ENCODE data around the gene UBE2H.

Gene UBE2H

GRCh38 chr7:129858490-129858889 is 94.3 kb downstream of the UBE2H start:
- H3K27me3 ChIP-seq (ENCODE audit: control insufficient read depth in 1 of 2, insufficient read depth in 2 of 2, low read length in 2 of 2): no peaks in the 10 kb centered on the region
- H3K36me3 ChIP-seq (ENCODE audit: control insufficient read depth in 2 of 2, insufficient read depth in 2 of 2, low read length in 2 of 2): no peaks in the 10 kb centered on the region
- no peak overlapping the region for H3K9ac ChIP-seq (ENCODE audit: low read length in 2 of 2)
- no peak overlapping the region for H3K4me3 ChIP-seq (ENCODE audit: low read length in 2 of 2)
- peaks cover 14% of the 10 kb centered on the region for H3K4me1 ChIP-seq (ENCODE audit: control insufficient read depth, insufficient read depth, low read length)
- no peak overlapping the region for H3K27ac ChIP-seq (ENCODE audit: low read length)
- no peaks in the 10 kb centered on the region for H3K9me3 ChIP-seq (ENCODE audit: control insufficient read depth in 2 of 2, low read length in 2 of 2)

DNA sequence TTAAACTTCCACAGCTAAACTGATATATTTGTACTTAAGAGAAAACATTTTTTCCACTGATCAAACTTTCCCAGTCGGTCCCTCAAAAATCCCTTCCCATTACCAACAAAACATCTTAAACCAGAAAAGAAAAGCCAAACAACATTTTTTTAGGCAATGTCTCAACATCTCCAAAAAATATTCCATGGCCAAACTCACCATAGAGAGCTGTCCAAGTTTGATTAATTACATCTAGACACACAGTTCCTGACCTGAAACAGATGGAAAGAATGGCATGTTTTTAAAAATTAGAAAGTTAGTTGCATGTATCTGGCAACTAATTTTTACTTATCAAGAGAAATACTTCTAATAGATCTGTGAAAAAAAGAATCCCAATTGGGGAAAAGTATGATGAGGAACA is 95.4 kb downstream of the UBE2H start:
- Histone ChIP-seq H3K27ac (ENCODE audit: low read length) (no peak overlapping the region), H3K4me1 (ENCODE audit: control insufficient read depth, insufficient read depth, low read length) (peaks cover 3% of the 10 kb centered on the region), H3K27me3 (ENCODE audit: control insufficient read depth in 1 of 2, insufficient read depth in 2 of 2, low read length in 2 of 2) (no peaks in the 10 kb centered on the region), H3K9me3 (ENCODE audit: control insufficient read depth in 2 of 2, low read length in 2 of 2) (no peaks in the 10 kb centered on the region), H3K9ac (ENCODE audit: low read length in 2 of 2) (no peak overlapping the region), H3K4me3 (ENCODE audit: low read length in 2 of 2) (no peak overlapping the region), H3K36me3 (ENCODE audit: control insufficient read depth in 2 of 2, insufficient read depth in 2 of 2, low read length in 2 of 2) (no peaks in the 10 kb centered on the region)

DNA sequence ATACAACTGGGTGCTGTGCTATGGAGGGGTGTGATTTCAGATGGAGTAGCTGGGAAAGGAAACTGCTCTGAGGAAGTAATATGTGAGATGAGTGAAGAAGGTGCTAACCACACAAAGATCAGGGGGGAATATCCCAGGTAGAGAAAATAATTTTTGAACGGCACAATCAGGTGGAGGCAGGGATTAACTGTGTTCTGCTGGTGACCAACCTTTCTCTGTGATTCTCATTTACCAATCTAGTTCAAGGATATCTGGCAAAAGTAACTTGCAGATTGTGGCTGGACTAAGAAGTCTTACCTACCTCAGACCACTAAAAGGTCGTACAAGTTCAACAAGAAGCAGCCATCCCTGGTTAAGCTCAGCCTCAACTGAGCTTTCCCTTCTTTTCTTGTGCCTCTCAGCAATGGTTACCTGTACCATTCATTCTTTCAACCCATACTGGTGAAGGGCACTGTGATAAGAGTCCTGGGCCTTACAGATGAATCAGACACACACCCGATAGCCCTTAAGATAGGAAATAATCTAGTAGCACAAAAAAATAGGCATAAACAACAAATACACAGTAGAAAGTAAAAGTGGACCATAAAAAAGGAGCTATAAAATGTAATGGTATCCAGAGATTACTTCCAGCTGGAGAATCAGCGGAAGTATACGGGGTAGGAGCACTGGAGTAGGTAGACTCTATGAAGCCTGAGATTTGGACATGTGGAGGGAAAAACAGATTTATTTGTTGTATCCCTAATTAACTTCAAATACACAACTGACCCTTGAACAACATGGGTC is 96.6 kb downstream of the UBE2H start:
- Histone ChIP-seq H3K36me3 (ENCODE audit: control insufficient read depth in 2 of 2, insufficient read depth in 2 of 2, low read length in 2 of 2) (no peaks in the 10 kb centered on the region), H3K27me3 (ENCODE audit: control insufficient read depth in 1 of 2, insufficient read depth in 2 of 2, low read length in 2 of 2) (no peaks in the 10 kb centered on the region), H3K4me3 (ENCODE audit: low read length in 2 of 2) (no peak overlapping the region), H3K27ac (ENCODE audit: low read length) (no peak overlapping the region), H3K9me3 (ENCODE audit: control insufficient read depth in 2 of 2, low read length in 2 of 2) (no peaks in the 10 kb centered on the region), H3K9ac (ENCODE audit: low read length in 2 of 2) (no peak overlapping the region), H3K4me1 (ENCODE audit: control insufficient read depth, insufficient read depth, low read length) (no peaks in the 10 kb centered on the region)

DNA sequence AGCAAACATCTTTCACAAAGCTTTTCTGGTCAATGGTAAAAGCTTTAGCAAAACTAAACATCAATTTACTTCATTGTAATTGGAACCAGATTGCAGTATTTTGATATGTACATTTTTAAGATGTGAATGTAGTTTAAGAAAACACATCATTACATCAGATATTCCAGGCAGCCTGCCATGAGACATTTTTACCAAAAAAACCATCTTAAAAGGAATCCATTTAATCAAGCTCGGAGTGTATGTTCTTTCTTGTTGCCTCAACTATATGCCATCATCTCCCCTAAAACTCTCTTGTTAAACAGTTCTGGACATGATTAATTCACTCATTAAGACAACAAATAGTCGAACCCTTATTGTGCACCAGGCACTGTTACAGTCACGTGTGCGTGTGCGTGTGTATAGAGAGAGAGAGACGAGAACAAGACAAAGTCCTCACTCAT is 97.5 kb downstream of the UBE2H start:
- H3K4me1 ChIP-seq (ENCODE audit: control insufficient read depth, insufficient read depth, low read length): no peaks in the 10 kb centered on the region
- H3K9me3 ChIP-seq (ENCODE audit: control insufficient read depth in 2 of 2, low read length in 2 of 2): no peaks in the 10 kb centered on the region
- no peak overlapping the region for H3K9ac ChIP-seq (ENCODE audit: low read length in 2 of 2)
- H3K27ac ChIP-seq (ENCODE audit: low read length): no peak overlapping the region
- no peaks in the 10 kb centered on the region for H3K36me3 ChIP-seq (ENCODE audit: control insufficient read depth in 2 of 2, insufficient read depth in 2 of 2, low read length in 2 of 2)
- no peaks in the 10 kb centered on the region for H3K27me3 ChIP-seq (ENCODE audit: control insufficient read depth in 1 of 2, insufficient read depth in 2 of 2, low read length in 2 of 2)
- no peak overlapping the region for H3K4me3 ChIP-seq (ENCODE audit: low read length in 2 of 2)

DNA sequence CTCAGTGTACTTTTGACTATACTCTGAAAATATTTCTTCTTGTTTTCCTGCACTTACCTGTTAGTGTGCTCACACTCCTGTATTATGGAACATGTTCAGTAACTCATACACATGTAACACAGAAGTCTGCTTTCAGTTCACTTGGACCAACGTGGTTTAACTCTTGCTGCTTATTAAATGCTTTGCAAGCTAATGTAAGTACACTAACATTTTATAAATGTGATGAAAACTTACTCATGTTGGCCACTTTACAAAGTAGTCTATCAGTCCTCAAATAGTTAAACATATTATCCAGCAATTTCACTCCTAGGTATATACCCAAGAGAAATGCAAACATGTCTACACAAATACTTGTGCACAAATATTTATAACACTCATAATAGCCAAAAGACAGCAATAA is 98.4 kb downstream of the UBE2H start:
- no peaks in the 10 kb centered on the region for H3K4me1 ChIP-seq (ENCODE audit: control insufficient read depth, insufficient read depth, low read length)
- no peak overlapping the region for H3K27ac ChIP-seq (ENCODE audit: low read length)
- H3K9ac ChIP-seq (ENCODE audit: low read length in 2 of 2): no peak overlapping the region
- no peak overlapping the region for H3K4me3 ChIP-seq (ENCODE audit: low read length in 2 of 2)
- H3K9me3 ChIP-seq (ENCODE audit: control insufficient read depth in 2 of 2, low read length in 2 of 2): no peaks in the 10 kb centered on the region
- H3K27me3 ChIP-seq (ENCODE audit: control insufficient read depth in 1 of 2, insufficient read depth in 2 of 2, low read length in 2 of 2): no peaks in the 10 kb centered on the region
- H3K36me3 ChIP-seq (ENCODE audit: control insufficient read depth in 2 of 2, insufficient read depth in 2 of 2, low read length in 2 of 2): no peaks in the 10 kb centered on the region

GRCh38 chr7:129853661-129854268 is 99.0 kb downstream of the UBE2H start:
- no peak overlapping the region for H3K4me3 ChIP-seq (ENCODE audit: low read length in 2 of 2)
- H3K4me1 ChIP-seq (ENCODE audit: control insufficient read depth, insufficient read depth, low read length): no peaks in the 10 kb centered on the region
- H3K36me3 ChIP-seq (ENCODE audit: control insufficient read depth in 2 of 2, insufficient read depth in 2 of 2, low read length in 2 of 2): no peaks in the 10 kb centered on the region
- no peak overlapping the region for H3K9ac ChIP-seq (ENCODE audit: low read length in 2 of 2)
- no peaks in the 10 kb centered on the region for H3K27me3 ChIP-seq (ENCODE audit: control insufficient read depth in 1 of 2, insufficient read depth in 2 of 2, low read length in 2 of 2)
- no peaks in the 10 kb centered on the region for H3K9me3 ChIP-seq (ENCODE audit: control insufficient read depth in 2 of 2, low read length in 2 of 2)
- no peak overlapping the region for H3K27ac ChIP-seq (ENCODE audit: low read length)

DNA sequence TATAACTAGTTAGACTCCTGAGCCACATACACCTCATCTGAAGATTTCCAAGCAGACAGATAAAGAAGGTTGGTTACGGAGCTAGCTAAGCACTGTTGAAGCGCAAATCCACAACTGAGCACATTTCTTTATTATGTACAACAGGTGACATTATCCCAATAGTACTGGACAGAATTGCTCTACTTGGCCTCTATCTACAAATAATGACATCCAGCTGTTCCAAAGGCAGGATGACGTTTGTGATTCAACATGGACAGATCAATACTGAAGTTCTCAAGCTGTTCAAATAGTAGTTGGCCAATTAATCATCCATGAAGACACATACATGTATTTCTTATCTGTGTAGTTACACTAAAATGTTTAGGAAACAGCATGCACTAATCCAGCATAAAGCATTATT is 101.0 kb downstream of the UBE2H start:
- no peaks in the 10 kb centered on the region for H3K9me3 ChIP-seq (ENCODE audit: control insufficient read depth in 2 of 2, low read length in 2 of 2)
- H3K9ac ChIP-seq (ENCODE audit: low read length in 2 of 2): no peak overlapping the region
- H3K4me3 ChIP-seq (ENCODE audit: low read length in 2 of 2): no peak overlapping the region
- no peaks in the 10 kb centered on the region for H3K27me3 ChIP-seq (ENCODE audit: control insufficient read depth in 1 of 2, insufficient read depth in 2 of 2, low read length in 2 of 2)
- H3K36me3 ChIP-seq (ENCODE audit: control insufficient read depth in 2 of 2, insufficient read depth in 2 of 2, low read length in 2 of 2): no peaks in the 10 kb centered on the region
- H3K4me1 ChIP-seq (ENCODE audit: control insufficient read depth, insufficient read depth, low read length): no peaks in the 10 kb centered on the region
- no peak overlapping the region for H3K27ac ChIP-seq (ENCODE audit: low read length)

DNA sequence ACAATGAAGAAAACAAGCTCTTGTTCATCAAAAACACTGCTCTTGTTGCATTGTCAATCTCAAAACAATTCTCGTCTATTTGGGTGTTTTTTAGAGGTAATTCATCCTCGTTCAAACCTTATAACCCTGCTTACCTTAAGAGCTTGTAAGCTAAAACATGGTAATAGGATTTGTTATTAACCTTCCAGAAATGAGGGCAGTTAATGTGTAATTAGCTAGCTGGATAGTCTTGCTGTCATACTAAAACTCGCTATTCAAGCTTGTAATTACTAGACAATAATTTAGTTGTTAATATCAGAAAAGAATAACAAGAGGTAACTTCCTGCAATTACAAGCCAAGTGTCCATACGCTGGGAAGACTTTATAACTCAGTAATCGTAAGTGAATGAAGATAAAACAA is 101.6 kb downstream of the UBE2H start:
- no peaks in the 10 kb centered on the region for H3K9me3 ChIP-seq (ENCODE audit: control insufficient read depth in 2 of 2, low read length in 2 of 2)
- peaks cover 3% of the 10 kb centered on the region for H3K4me1 ChIP-seq (ENCODE audit: control insufficient read depth, insufficient read depth, low read length)
- H3K36me3 ChIP-seq (ENCODE audit: control insufficient read depth in 2 of 2, insufficient read depth in 2 of 2, low read length in 2 of 2): no peaks in the 10 kb centered on the region
- H3K4me3 ChIP-seq (ENCODE audit: low read length in 2 of 2): no peak overlapping the region
- H3K27ac ChIP-seq (ENCODE audit: low read length): no peak overlapping the region
- no peak overlapping the region for H3K9ac ChIP-seq (ENCODE audit: low read length in 2 of 2)
- no peaks in the 10 kb centered on the region for H3K27me3 ChIP-seq (ENCODE audit: control insufficient read depth in 1 of 2, insufficient read depth in 2 of 2, low read length in 2 of 2)

DNA sequence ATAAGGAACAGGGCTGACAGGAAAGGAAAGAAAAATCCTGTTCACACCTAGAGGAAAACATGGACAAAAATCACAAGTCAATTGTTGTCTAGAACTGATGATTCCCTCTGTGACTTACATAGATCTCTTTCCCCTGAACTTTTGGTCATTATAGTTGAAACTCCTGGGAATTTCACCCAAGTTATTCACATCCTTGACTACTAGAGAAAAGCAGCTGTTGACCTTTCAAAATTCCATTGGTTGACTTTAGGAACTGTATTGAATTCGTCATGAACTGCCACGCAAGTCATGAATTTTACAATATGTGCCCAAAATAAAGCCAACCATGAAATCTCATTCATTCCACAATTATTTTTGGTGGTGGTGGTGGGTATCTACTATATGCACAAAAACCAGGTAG is 104.3 kb downstream of the UBE2H start:
- no peaks in the 10 kb centered on the region for H3K9me3 ChIP-seq (ENCODE audit: control insufficient read depth in 2 of 2, low read length in 2 of 2)
- no peak overlapping the region for H3K9ac ChIP-seq (ENCODE audit: low read length in 2 of 2)
- peaks cover 3% of the 10 kb centered on the region for H3K4me1 ChIP-seq (ENCODE audit: control insufficient read depth, insufficient read depth, low read length)
- H3K4me3 ChIP-seq (ENCODE audit: low read length in 2 of 2): no peak overlapping the region
- no peaks in the 10 kb centered on the region for H3K36me3 ChIP-seq (ENCODE audit: control insufficient read depth in 2 of 2, insufficient read depth in 2 of 2, low read length in 2 of 2)
- no peaks in the 10 kb centered on the region for H3K27me3 ChIP-seq (ENCODE audit: control insufficient read depth in 1 of 2, insufficient read depth in 2 of 2, low read length in 2 of 2)
- H3K27ac ChIP-seq (ENCODE audit: low read length): no peak overlapping the region

- Histone ChIP-seq H3K4me1 (ENCODE audit: control insufficient read depth, insufficient read depth, low read length) (peaks cover 8% of the 10 kb centered on the region), H3K27me3 (ENCODE audit: control insufficient read depth in 1 of 2, insufficient read depth in 2 of 2, low read length in 2 of 2) (no peaks in the 10 kb centered on the region), H3K27ac (ENCODE audit: low read length) (no peak overlapping the region), H3K9me3 (ENCODE audit: control insufficient read depth in 2 of 2, low read length in 2 of 2) (no peaks in the 10 kb centered on the region), H3K4me3 (ENCODE audit: low read length in 2 of 2) (no peak overlapping the region), H3K36me3 (ENCODE audit: control insufficient read depth in 2 of 2, insufficient read depth in 2 of 2, low read length in 2 of 2) (no peaks in the 10 kb centered on the region), H3K9ac (ENCODE audit: low read length in 2 of 2) (no peak overlapping the region)
Observed at GRCh38 chr7:129845972-129846327, 106.8 kb downstream of the UBE2H start.

Data from stomach smooth muscle (tissue), 2 donors.